HCT116 (cell line): ENCODE data around the gene COX8A.

Experiments used
- CTCF ChIP-seq, 3 experiments: fragments of 200-600 bp in 1 of 3; sonication (generic) in 1 of 3; IDR thresholded peaks in 2 of 3; conservative IDR thresholded peaks in 1 of 3; 2 replicates each; pipeline ENCODE4 v1.5.1; 2012 to 2017; ENCODE audit warnings: low read depth in 2 of 3, low read length in 2 of 3, antibody characterized with exemption in 1 of 3, borderline replicate concordance in 1 of 3, control low read depth in 1 of 3, mild to moderate bottlenecking in 1 of 3, mixed read lengths in 1 of 3, mixed run types in 1 of 3, moderate library complexity in 1 of 3; ENCODE audit not compliant: insufficient read depth in 1 of 3
- EZH2 ChIP-seq: fragments of 200-600 bp; sonication (generic); IDR thresholded peaks from 2 replicates; pipeline ENCODE4 v1.6.1; 2017; ENCODE audit warnings: antibody characterized with exemption, mixed run types
- POLR2AphosphoS5 ChIP-seq: IDR thresholded peaks from 2 replicates; pipeline ENCODE4 v1.6.1; 2011; ENCODE audit warnings: mild to moderate bottlenecking, low read depth, low read length, moderate library complexity
- SIN3A ChIP-seq: IDR thresholded peaks from 2 replicates; pipeline ENCODE4 v1.6.1; 2012; ENCODE audit warnings: low read depth
- SP1 ChIP-seq: IDR thresholded peaks from 2 replicates; pipeline ENCODE4 v1.6.1; 2012; ENCODE audit warnings: low read depth

DNA sequence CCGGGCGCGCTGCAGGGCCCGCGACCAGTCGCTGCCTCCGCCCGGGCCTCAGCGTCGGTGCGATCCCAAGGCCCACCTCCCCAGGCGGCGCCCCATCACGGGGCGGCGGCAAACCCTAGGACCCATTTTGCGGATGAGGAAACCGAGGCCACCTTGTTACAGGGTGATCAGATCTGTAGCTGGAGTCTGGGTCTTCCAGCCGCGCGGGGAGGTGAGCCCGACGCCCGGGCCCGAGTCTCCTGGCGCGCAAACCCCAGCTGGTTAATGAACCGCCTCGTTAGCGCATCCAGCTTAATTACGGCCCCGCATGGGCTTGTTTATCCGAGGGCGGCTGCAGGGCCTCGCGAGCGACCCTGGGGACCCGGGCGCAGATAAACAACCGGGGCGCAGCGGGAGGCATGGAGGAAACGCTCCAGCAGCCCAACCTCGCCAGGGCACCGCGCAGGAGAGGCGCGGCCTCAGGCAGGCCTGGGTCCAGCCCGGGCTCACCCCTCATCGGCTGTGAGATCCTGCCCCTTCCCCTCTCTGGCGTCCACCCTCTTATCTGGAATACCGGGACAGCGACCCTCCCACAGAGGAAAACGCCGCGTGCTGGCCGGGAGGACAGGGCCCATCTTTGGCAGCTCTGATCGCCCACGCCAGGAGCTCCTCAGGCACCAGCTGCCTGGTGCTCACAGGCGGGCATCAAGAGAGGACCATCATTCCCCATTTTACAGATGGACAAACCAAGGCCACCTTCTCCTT lies 26.5 kb downstream of the COX8A start:
- no peak for TF ChIP-seq POLR2AphosphoS5
- TF ChIP-seq CTCF (IDR thresholded peaks at IDR 0.05 in 2 of 3, conservative IDR thresholded peaks at IDR 0.05 in 1 of 3; ENCODE audit: borderline replicate concordance in 1 of 3, insufficient read depth in 1 of 3, low read depth in 2 of 3, low read length in 2 of 3): no peak
- TF ChIP-seq EZH2: no peak
- no peak for TF ChIP-seq SP1
- no peak for TF ChIP-seq SIN3A
